ENCODE measurements around the gene SCTR.

SCTR gene

GRCh38 chr2:119523952-119524694, at the start of gene SCTR:
Gene SCTR, minus strand, starts transcription at chr2:119524483. Its CDS starts 257 bp downstream, at chr2:119524226.
- no peak for DNase-seq

- DNase-seq = no peak
Measured at GRCh38 chr2:119567292-119567691, 43.0 kb upstream of the SCTR start.

- DNase-seq = no peak
Measured at GRCh38 chr2:119565481-119565880, 41.2 kb upstream of the SCTR start.

DNA sequence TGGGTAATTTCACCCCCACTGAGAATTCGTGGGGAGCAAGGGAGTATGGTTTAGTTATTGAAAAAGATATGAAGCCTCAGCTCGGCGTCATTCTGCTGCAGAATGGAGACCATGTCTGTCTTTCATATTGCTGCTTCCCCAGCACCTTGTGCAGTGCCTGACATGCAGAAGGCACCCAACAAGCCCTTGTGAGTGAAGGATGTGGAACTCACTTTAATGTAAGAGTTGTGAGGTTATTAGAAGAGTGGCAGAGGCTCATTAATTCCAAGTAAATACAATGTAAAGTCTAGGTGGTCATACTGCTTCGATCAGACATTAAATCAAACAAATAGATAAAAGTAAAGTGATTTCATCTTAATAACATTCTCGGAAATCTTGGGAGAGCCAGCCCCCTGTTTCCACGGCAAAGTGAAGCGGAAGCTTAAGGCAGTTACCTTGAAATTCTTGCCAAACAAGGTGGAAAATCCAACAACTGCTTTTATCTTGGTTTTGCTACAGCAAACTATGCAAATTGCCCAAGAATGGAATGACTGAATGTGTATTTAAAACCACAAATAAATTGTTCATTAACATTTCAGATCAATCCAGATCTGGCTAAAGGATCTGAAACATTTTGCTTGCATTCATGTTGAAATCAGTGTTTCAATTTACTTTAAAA, 29.5 kb upstream of the SCTR start:
- DNase-seq = no peak

DNA sequence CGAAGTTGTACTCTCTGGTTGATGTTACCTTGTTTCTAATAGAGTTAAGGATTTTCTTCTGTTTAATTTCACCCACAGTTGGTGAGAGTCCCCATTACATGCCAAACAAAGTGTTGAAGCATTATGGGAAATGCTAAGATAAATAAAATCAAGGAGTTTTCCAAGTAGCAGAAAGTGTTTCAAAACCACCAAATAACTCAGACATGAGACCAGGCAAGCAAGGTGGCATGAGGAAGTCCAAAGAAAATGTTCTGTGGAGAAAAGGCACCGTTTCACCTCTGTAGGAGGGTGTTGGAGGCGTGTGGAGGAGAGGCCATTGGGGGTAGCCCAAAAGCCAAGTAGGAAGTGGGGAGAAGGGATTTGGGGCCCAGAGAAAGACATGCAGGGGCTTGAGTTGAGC, 28.6 kb upstream of the SCTR start:
- DNase-seq = no peak

- DNase-seq = no peak
Measured at GRCh38 chr2:119550856-119551255, 26.6 kb upstream of the SCTR start.

- DNase-seq = no peak
Measured at GRCh38 chr2:119550346-119550745, 26.1 kb upstream of the SCTR start.

DNA sequence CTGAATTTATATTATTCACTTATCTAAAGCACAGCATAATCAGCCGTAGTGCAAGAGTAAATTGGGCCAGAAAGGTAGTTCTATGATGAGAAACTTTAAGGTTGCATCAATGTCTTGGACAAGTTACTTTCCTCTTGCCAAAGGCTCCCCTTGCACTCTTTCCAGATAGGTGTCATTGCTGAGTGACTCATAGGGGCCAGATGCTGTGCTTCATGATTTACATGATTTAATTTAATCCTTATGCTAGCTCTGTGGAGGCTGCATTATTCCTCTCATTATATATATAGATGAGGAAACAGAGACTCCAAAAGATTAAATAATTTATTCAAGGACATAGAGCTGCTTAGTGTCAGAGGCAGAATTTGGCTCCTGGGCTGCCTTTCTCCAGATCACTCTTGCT, 25.0 kb upstream of the SCTR start:
- no peak for DNase-seq

- DNase-seq = no peak
Measured at GRCh38 chr2:119548516-119549120, 24.3 kb upstream of the SCTR start.

DNA sequence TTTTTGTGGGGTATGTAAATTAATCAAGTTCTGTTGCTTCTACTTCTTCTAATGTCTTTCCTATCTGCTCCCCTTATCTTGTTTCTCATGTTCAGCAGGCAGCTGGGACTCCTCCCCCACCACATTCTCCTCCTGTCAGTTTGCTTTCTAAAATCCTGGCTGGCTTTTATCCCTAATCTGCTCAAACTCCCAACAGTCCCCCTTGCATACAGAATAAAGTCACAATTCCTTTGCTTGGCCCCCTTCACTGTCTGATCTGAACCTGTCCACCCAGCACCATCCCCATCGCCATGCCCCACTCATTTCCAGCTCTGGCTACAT, 22.1 kb upstream of the SCTR start:
- DNase-seq = no peak

- no peak for DNase-seq
Measured at GRCh38 chr2:119545754-119546446, 21.6 kb upstream of the SCTR start.

- no peak for DNase-seq
Measured at GRCh38 chr2:119544939-119545475, 20.7 kb upstream of the SCTR start.

- DNase-seq = no peak
Measured at GRCh38 chr2:119544075-119544938, 20.0 kb upstream of the SCTR start, which contains the start of gene CFAP221. Gene CFAP221, plus strand, starts transcription at chr2:119544449. Its CDS starts 1,683 bp downstream, at chr2:119546132.

DNA sequence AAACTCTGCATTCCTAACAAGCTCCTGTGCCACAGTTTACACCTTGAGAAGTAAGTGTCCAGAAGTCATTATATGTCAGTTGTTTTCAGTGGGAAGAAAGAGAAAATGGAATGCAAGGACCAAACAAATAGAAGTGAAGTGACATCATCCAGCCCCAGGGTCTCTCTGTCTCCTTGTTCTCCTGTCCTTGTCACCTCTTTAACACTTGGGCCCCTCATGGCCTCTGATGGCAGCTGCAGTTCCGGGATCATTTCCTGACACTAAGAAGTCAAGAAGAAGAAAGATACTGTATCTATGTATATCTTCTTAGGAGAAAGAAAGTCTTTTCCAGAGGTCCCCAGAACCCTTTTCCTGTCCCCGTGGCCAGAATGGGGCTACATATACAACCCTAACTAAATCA, 17.2 kb upstream of the SCTR start:
- DNase-seq = no peak

DNA sequence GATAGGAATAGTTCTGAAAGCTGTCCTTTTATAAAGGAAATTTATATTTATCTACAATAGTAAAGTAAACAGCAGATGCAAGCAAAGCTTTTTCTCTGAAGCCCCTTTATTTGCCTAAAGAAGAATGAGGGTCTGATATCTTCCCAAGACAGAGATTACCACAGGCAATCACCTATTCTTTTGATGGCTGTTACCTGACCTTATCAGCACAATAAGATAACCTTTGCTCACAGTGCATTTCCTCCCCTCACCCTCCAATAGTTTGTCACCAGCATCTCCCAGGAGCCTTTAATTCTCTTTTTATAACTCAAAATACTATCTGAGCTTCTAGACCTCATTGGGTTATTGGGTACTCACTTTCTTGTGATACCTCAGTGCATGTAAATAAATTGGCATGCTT, 13.5 kb upstream of the SCTR start:
- DNase-seq = no peak

DNA sequence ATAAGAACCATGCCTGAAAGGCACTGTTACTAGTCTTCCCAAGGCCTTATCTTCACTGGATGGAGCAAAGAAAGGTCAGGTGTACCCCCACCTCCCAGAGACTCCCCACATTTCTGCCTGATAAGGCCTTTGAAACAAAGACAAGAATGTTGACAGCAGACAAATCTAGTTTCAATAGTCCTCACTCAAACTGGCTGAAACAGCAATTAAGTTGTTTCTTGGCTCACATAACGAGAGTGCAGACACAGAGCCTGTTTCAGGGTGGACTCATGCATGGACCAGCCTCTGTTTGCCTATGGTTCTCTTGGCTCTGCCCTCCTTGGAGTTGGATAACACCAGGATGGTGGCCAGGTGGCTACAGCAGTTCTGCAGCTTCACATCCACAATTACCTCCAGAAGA, 12.4 kb upstream of the SCTR start:
- no peak for DNase-seq

GRCh38 chr2:119536211-119536610, 11.9 kb upstream of the SCTR start:
- no peak for DNase-seq

DNA sequence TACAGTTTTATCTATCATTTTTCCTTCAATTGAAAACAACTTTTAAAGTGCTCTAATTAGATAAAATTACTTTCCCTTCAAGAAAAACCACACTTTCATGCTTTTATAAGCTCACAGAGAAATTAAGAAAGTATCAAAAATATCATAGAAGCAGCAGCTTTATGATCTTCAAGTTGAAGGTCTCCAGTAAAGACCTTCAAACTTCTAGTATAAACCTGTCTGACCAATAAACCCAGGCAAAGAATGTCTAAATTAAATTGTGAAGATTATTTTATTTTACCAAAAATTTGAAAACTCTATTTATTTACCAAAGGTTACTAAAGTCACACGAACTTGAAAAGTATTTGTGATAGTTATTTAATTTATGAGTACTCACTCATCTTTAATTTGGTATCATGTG, 9.3 kb upstream of the SCTR start:
- DNase-seq = no peak

- no peak for DNase-seq
Measured at GRCh38 chr2:119531292-119531691, 7.0 kb upstream of the SCTR start.

GRCh38 chr2:119527999-119528398, 3.7 kb upstream of the SCTR start:
- DNase-seq = no peak

GRCh38 chr2:119525614-119526013, 1.3 kb upstream of the SCTR start:
- DNase-seq = no peak

DNA sequence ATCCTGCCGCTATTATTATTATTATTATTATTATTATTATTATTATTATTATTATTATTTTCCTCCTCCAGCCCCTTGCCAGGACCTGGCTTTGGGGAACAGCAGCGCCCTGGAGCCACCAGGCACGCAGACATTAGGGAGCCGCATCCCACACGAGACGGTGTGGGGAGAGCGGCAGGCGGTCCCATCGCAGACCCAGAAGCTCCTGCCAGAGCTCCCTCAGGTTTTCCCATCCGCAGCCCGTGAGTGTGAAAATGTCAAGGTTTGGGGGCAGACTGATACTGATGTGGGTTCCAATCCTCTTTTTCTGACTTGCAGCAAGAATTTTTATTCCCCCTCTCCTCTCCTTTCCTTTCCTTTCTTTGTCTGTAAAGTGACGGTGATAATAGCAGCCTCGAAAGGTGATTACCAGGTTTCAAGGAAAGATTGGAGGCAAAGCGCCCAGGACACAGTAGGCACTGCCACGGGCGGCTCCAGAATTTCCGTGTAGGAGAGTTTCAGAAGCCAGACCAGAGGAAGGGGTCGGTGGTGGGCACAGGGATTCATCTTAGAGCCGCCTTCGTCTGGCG, 816 bp downstream of the SCTR start:
- no peak for DNase-seq

Measured in activated effector memory CD4-positive, alpha-beta T cell treated with Interleukin-2 at 50 U/mL for 16 hours (primary cell).